GM13977 (cell line): Measurements from ENCODE around the gene ARL16.
A peak's percentile ranks its signal among the peaks of the same experiment; 100 is the strongest.

Experiments
- DNase-seq: peaks from one replicate; pipeline ENCODE4 v3.0.0; 2012; ENCODE audit warnings: low spot score
- CTCF ChIP-seq: IDR thresholded peaks from 2 replicates; pipeline ENCODE4 v1.5.1; 2012; ENCODE audit warnings: mild to moderate bottlenecking, control low read depth; ENCODE audit not compliant: insufficient read depth; ENCODE audit errors: extremely low read depth, missing control alignments
- in situ Hi-C: fragments of 300-500 bp; cut with MboI; formaldehyde crosslinking; loops from one replicate; pipeline ENCODE4 v1.12.0; 2022; ENCODE audit warnings: low sequenced_read_pairs, low pct_unique_long_range_greater_than_20kb, mixed read lengths, inconsistent platforms; ENCODE audit not compliant: unreplicated experiment

ARL16 gene

GRCh38 chr17:81690066-81690465, 6.5 kb upstream of the ARL16 start:
- in situ Hi-C loops, result no loop called here
- no peak for DNase-seq
- no peak for TF ChIP-seq CTCF

- DNase-seq, result no peak
- no peak for TF ChIP-seq CTCF
- in situ Hi-C loops, result no loop called here
These were observed 5.0 kb upstream of the ARL16 start for GRCh38 chr17:81688616-81689015.

DNA sequence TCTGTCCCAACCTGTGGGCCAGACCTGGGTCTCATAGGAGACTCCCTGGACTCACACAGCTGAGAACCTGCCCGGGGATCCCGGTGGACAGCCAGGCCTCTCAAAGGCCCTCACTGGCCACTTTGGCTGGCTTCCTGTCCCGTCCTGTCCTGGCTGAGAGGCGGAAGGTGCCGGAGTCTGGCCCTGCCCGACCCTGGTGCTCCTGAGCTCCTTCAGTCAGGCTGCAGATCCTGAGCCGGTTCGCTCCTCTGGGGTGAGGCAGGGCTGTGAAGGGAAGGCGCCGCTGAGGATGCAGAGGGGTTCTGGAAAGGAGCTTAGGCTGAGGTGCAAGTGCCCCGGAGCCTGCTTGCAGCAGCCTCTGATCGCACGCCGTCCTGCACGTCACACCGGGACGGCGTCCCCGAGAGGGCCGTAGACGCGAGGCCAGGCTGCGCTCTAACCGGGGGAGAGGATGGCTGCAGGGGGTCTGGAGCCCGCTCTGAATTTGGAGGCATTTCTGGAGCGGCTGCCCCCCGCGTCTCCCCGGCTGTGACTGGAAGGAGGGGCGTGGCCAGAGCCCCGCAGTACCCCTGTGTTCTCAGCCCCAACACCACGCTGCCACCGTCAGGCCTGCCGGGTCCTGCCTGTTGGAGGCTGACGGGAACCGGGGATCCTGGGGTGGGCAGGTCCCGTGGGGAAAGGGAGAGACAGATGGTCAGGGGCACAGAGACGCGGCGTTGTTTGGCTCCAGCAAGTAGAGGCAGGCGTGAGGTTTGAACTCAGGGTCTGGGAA, 4.4 kb upstream of the ARL16 start:
- in situ Hi-C loops, result no loop called here
- DNase-seq, result no peak
- TF ChIP-seq CTCF, result no peak

GRCh38 chr17:81686614-81687013, 3.0 kb upstream of the ARL16 start:
- no peak for DNase-seq
- in situ Hi-C loops, result no loop called here
- TF ChIP-seq CTCF, result no peak

DNA sequence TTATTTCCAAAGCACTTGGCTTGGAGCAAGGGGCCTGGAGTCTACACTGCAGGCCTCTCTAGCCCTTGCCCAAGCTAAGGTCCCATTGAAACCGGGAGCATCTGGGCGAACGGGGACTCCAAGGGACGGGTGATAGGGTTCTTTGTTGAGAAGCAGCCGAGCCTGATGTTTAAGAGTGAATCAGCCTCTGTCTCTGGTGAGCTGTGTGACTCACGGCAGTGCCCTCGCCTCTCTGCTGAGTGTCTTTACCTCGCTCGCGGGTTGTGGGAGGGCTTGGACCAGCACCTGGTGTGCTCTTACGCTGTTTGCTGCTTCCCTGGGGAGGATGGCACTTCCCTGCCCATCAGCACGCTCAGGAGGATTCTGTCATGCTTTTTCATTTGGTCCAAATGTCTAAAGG, 1.5 kb upstream of the ARL16 start:
- DNase-seq, result no peak
- no peak for TF ChIP-seq CTCF
- in situ Hi-C loops, result no loop called here

GRCh38 chr17:81684442-81684911, 880 bp upstream of the ARL16 start:
- peak; percentile 29 for DNase-seq
- in situ Hi-C loops, result no loop called here
- TF ChIP-seq CTCF, result no peak
